Fibroblast of skin of left quadriceps (primary cell): ENCODE measurements around the gene LIPC.

Experiments
- DNase-seq, 2 experiments: peaks; one replicate each; pipeline ENCODE4 v3.0.0-alpha.2; 2013; ENCODE audit warnings: low read depth in 2 of 2

Gene LIPC

GRCh38 chr15:58431221-58432149 lies at the start of gene LIPC:
TSS of gene LIPC (plus strand) at chr15:58431991. CDS start at chr15:58432033, 42 bp downstream.
- DNase-seq, result no peak

- DNase-seq, result no peak
Measured at GRCh38 chr15:58383876-58384275, 47.9 kb upstream of the LIPC start.

DNA sequence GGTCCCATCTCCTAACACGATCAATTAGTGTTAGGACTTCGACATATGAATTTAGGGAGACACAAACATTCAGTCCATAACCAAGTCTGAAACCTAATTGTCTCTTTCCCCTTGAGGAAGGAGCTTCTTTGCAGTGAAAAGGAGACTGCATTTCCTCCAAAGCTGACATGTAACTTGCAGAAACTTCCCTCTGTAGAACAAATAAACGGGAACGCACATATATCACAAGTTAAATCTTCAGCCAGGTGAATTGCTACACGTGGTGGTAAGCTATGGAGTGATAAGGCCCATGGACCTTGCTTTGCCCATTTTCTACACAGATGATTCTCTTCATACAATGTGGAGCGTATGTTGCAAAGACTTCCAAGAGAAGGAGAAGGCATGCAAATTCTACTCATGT lies 47.1 kb upstream of the LIPC start:
- no peak for DNase-seq

DNA sequence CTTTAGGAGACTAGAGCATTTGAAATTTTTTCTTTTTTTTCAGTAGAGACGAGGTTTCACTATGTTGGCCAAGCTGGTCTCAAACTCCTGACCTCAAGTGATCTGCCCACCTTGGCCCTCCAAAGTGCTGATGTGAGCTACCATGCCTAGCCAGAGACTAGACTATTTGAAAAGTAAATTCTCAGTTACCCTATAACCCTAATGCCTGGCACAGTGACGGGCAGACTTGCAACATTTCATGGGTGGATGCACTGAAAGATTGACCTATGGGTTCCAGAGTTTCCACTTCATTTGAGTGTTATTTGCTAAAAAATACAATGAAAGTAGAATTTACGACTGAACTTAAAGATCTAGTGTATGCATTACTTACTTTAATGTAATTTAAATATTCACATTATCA lies 45.7 kb upstream of the LIPC start:
- DNase-seq, result no peak

DNA sequence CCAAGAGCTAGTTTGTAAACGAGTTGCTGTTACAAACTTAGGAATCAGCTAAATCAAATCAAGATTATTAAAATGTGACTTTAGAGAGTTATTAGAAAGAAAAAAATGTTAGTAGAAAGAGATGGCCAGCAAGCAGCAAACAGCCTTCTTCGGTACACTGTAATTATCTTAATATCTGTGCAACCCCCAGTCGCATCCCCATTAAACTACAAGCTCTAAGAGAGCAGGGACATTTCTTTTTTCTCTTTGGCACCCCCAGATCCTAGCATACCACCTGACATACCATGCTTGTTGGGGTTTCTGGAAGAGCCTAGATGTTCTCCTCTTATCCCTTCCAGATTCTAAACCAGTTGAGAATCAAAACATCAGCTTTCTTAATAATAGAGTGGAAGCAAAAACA lies 45.1 kb upstream of the LIPC start:
- no peak for DNase-seq

DNA sequence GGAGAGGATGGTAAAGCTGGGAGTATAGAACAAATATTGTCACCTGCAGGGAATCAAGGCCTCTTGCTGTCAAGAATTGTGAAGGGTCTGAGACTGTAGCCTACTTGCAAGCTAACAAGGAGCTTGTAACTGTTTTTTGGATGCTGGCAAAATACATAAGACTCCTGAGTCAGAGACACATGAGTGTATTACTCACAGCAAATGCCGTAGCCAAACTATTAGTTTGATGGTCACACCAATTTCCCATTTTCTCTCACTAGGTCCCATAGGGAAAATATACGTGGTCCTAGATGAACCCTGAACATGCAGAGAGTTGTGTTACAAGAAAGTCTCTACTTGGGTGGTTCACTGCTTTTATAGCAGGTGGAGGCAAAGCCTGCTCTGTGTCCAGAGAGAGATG lies 44.7 kb upstream of the LIPC start:
- DNase-seq, result no peak

DNA sequence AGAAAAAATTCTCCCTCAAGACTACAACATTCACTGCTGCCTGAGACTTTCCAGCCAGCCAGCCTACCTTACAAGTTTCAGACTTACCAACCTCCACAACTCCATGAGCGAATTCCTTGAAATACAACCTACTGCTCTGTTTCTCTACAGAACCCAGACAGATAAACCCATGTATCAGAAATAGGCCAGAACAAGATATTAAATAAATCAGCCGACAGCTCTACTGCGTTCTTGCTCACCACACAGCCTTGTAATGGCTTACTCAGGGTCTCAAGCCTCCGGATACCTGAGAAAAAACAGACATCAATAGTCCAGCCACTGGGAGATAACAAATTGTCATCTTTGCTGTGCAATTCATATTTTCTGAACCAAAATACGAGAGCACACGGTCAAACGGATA lies 43.6 kb upstream of the LIPC start:
- no peak for DNase-seq

DNA sequence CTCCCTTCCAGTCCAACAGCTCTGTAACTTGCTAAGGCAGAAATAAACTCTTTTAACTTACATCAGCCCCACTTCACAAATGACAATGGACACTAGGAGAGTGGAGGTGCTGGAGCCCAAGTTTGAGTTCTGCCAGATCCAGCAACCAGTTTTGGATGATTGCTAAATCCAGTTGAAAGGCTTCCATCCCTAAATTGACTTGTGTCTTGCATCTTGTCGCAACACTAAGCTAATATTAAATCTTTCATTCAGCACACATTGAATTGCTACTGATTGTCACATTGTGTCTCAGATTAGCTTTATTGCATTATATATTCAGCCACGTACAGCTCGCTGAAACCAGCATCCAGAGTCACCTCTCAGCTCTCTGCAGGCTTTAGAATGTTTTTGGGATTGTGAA lies 41.7 kb upstream of the LIPC start:
- no peak for DNase-seq

GRCh38 chr15:58390655-58391054 lies 41.1 kb upstream of the LIPC start:
- DNase-seq, result no peak

DNA sequence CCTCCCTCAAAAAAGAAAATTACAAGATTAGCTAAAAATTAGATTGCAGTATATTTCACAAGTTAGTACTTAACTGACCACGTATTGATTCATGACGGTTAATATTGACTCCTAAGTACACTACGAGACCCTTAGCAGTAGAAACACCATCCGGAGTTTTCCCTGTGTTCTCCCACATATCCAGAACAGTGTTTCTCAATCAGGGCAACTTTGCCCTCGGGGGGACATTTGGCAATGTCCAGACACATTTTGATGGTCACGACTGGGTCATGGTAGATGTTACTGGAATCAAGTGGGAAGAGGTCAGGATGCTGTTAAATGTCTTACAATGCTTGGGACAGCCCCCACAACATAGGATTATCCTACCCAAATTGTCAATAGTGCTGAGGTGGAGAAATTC lies 40.7 kb upstream of the LIPC start:
- no peak for DNase-seq

- DNase-seq, result no peak
Measured at GRCh38 chr15:58392141-58392540, 39.6 kb upstream of the LIPC start.

DNA sequence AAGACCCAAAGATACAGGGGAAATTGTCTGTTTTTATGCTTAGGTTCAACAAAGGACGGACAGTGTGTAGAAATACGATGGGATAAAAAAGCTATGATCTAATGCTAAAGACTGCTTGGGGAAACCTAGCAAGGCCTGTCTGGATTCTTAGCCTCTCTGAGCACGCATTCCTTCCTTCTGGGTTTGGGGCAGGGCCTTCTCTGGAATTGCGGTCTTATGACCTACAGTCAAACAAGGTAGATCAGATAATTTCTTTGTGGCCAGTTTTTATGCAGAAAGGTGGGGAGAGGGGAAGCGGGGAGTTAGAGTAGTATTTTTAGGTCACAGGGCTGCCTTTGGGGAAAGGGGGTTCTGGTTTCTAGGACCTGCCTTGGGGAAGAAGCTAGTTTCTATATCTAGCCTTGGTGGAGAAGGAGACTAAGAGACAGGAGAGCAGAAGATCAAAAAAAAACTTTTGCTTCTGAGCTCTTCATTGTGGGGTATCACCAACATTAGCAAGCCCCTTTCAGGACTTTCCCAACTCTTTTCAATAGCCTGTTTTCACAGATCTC lies 39.1 kb upstream of the LIPC start:
- no peak for DNase-seq

GRCh38 chr15:58393241-58393662 lies 38.5 kb upstream of the LIPC start:
- no peak for DNase-seq

- peak; percentile 92 for DNase-seq
Measured at GRCh38 chr15:58396181-58396580, 35.6 kb upstream of the LIPC start.

- DNase-seq, result no peak
Measured at GRCh38 chr15:58398071-58398470, 33.7 kb upstream of the LIPC start.

DNA sequence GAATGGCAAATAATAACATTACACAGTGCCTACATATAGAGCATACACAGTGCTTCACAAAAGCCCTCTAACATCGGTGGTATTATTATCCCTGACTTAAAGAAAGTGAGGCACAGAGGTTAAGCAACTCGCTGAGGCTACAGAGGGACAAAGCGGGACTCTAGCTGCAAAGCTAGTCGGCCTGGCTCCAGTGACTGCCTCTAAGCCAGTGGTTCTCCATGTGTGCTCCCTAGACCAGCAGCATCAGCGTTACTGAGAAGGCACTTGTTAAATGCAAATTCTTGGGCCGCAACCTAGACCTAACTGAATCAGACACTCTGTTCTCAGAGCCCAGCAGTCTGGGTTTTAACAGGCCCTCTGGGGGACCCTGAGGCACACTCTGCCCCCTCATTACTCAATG lies 33.1 kb upstream of the LIPC start:
- no peak for DNase-seq

DNA sequence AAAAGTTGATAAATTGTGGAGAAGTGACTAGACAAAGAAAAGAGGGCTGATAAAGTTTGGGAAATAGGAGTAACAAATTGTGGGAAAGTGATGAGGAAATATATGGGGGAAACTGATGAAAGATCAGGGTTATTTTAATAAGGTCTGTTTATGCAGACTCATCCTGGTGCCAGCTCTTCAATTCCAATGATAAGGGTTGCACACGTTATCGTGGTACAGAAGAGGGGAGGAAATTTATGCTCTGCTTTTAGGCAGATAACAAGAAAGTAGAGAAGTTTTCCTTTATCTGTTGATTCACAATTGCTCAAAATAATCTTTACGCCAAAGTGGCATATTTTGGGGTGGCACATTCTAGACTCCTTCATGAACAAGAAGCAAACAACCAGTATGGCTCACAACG lies 32.1 kb upstream of the LIPC start:
- no peak for DNase-seq

- no peak for DNase-seq
Measured at GRCh38 chr15:58401276-58401675, 30.5 kb upstream of the LIPC start.

- DNase-seq, result no peak
Measured at GRCh38 chr15:58401991-58402649, 29.7 kb upstream of the LIPC start.

DNA sequence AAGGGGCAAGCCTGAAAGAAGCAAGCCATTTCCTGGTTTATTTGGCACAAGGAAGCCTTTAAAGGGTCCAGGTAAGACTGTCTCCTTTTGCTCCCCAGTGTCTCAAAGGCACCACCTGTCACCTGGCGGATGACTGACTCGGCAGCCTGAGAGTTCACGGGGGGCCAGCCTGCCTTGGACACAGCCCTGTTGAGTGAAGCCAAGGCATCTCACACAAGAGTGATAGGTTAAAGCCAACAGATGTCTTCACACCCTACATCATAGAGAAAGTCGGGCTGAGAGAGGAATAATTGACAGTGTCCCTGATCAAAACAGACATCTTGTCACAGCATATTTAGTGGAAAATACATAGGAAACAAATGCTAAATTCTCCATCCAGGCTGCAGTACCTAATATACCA lies 28.2 kb upstream of the LIPC start:
- DNase-seq, result no peak

- DNase-seq, result no peak
Measured at GRCh38 chr15:58404020-58404419, 27.8 kb upstream of the LIPC start.

- no peak for DNase-seq
Measured at GRCh38 chr15:58404722-58405121, 27.1 kb upstream of the LIPC start.

- no peak for DNase-seq
Measured at GRCh38 chr15:58405865-58406264, 25.9 kb upstream of the LIPC start.
